SU-DHL-6 (cell line): ENCODE results near the gene PCSK9.

Experiments used
- H2AFZ ChIP-seq: fragments of 200-600 bp; sonication (generic); 2 replicates; pipeline ENCODE4 v1.6.1; 2014; ENCODE audit warnings: low read depth, mild to moderate bottlenecking, moderate library complexity, mixed read lengths, antibody characterized with exemption, low read length; ENCODE audit not compliant: severe bottlenecking
- H3F3A ChIP-seq: fragments of 200-600 bp; shearing (Covaris generic); 2 replicates; pipeline ENCODE4 v1.6.0; 2016; ENCODE audit warnings: antibody characterized with exemption, mild to moderate bottlenecking; ENCODE audit not compliant: insufficient read depth
- H3K27ac ChIP-seq: fragments of 200-600 bp; sonication (generic); 2 replicates; pipeline ENCODE4 v1.5.1; 2016; ENCODE audit warnings: low read depth, mild to moderate bottlenecking, low read length, moderate library complexity, mixed read lengths
- H3K27me3 ChIP-seq: fragments of 200-600 bp; sonication (generic), shearing (Covaris generic); 2 replicates; pipeline ENCODE4 v1.6.0; 2014; ENCODE audit warnings: mild to moderate bottlenecking, low read length
- H3K36me3 ChIP-seq: fragments of 200-600 bp; sonication (generic); 2 replicates; pipeline ENCODE4 v1.6.1; 2014; ENCODE audit warnings: mild to moderate bottlenecking, low read length, mixed read lengths
- H3K4me2 ChIP-seq: fragments of 300-600, 200-600 bp; shearing (Covaris generic), sonication (generic); 2 replicates; pipeline ENCODE4 v1.6.0; 2014; ENCODE audit warnings: low read length, low read depth, mild to moderate bottlenecking; ENCODE audit not compliant: poor library complexity, severe bottlenecking
- H3K4me3 ChIP-seq: fragments of 200-600 bp; sonication (generic); 2 replicates; pipeline ENCODE4 v1.5.1; 2014; ENCODE audit warnings: antibody characterized with exemption, low read length, mild to moderate bottlenecking, mixed read lengths; ENCODE audit not compliant: insufficient read depth, poor library complexity, severe bottlenecking
- H3K79me2 ChIP-seq: fragments of 200-600 bp; sonication (generic); 2 replicates; pipeline ENCODE4 v1.6.1; 2014; ENCODE audit warnings: mild to moderate bottlenecking, low read length, moderate library complexity; ENCODE audit not compliant: insufficient read depth
- H3K9ac ChIP-seq: fragments of 200-600 bp; sonication (generic); 2 replicates; pipeline ENCODE4 v1.7.0; 2014; ENCODE audit warnings: mild to moderate bottlenecking, low read length
- H3K9me2 ChIP-seq: fragments of 200-600 bp; sonication (generic); replicated peaks from 2 replicates; pipeline ENCODE4 v1.6.1; 2014; ENCODE audit warnings: low read length; ENCODE audit not compliant: insufficient read depth
- H3K9me3 ChIP-seq: fragments of 200-600 bp; sonication (generic); 2 replicates; pipeline ENCODE4 v1.6.1; 2014; ENCODE audit warnings: low read length, mixed read lengths; ENCODE audit not compliant: insufficient read depth
- H4K20me1 ChIP-seq: fragments of 200-600 bp; sonication (generic); 2 replicates; pipeline ENCODE4 v1.6.1; 2014; ENCODE audit warnings: low read depth, mild to moderate bottlenecking, antibody characterized with exemption, low read length, moderate library complexity, mixed read lengths
- EZH2phosphoT487 ChIP-seq: fragments of 200-600 bp; sonication (generic), shearing (Covaris generic); conservative IDR thresholded peaks from 2 replicates; pipeline ENCODE4 v1.6.1; 2018; ENCODE audit warnings: mild to moderate bottlenecking, antibody characterized with exemption, low read length, moderate library complexity, mixed read lengths
- TF ChIP-seq, protein P1 (sequence below): fragments of 200-600 bp; sonication (generic); IDR thresholded peaks from one replicate; pipeline ENCODE4 v1.5.1; 2017; ENCODE audit warnings: antibody characterized with exemption, mild to moderate bottlenecking, low read length, moderate library complexity; ENCODE audit not compliant: insufficient read depth, poor library complexity, severe bottlenecking

Gene PCSK9

DNA sequence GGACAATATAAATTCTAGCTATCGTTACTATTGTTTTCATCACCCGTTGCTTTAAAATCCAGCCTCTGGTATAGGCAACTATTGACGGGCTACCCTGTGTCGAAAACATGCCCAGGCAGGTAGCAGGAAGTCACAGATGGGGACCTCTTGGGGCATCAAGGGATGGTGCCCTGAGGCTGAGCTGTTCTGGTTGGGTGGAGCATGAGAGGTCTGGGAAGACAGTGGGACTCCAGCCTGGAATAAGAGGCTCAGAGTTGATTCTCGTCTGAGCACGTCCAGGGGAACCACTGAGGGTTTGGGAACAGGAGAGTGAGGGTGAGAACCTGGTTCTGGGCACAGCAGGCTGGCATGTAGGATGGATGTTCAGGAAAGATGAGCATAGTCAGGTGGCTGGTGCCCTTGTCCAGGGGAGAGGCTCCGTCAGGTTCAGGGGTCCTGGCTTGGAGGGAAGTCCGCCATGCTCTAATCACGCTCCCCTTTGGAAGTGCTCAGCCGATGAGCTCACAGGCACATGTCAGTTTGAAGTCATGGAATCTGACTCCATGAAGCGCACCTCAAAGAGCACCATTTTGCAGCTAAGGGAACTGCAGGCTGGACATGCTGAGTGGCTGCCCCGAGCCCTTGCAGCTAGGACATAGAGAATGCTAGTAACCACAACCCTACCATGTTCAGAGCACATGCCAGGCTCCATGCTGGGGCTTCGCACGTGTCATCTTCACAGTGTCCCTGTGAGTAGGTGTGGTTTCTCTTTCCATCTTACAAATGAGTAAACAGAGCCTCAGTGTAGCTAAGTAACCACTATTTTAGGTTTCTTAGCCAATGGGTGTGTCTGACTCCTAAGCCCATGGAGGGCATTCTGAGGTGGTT lies 21.0 kb downstream of the PCSK9 start:
- H2AFZ ChIP-seq: no peak overlapping the region
- no peaks in the 10 kb centered on the region for H4K20me1 ChIP-seq
- no peak overlapping the region for H3K4me3 ChIP-seq
- no peaks in the 10 kb centered on the region for H3K27me3 ChIP-seq
- no peaks in the 10 kb centered on the region for H3K9me2 ChIP-seq
- no peak overlapping the region for H3K4me2 ChIP-seq
- H3K79me2 ChIP-seq: no peaks in the 10 kb centered on the region
- H3K36me3 ChIP-seq: no peaks in the 10 kb centered on the region
- H3F3A ChIP-seq: no peaks in the 10 kb centered on the region
- TF ChIP-seq EZH2phosphoT487: no peak
- TF ChIP-seq, protein P1, sequence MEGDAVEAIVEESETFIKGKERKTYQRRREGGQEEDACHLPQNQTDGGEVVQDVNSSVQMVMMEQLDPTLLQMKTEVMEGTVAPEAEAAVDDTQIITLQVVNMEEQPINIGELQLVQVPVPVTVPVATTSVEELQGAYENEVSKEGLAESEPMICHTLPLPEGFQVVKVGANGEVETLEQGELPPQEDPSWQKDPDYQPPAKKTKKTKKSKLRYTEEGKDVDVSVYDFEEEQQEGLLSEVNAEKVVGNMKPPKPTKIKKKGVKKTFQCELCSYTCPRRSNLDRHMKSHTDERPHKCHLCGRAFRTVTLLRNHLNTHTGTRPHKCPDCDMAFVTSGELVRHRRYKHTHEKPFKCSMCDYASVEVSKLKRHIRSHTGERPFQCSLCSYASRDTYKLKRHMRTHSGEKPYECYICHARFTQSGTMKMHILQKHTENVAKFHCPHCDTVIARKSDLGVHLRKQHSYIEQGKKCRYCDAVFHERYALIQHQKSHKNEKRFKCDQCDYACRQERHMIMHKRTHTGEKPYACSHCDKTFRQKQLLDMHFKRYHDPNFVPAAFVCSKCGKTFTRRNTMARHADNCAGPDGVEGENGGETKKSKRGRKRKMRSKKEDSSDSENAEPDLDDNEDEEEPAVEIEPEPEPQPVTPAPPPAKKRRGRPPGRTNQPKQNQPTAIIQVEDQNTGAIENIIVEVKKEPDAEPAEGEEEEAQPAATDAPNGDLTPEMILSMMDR: no peak
- H3K9me3 ChIP-seq: no peaks in the 10 kb centered on the region
- H3K27ac ChIP-seq: no peak overlapping the region
- no peak overlapping the region for H3K9ac ChIP-seq

GRCh38 chr1:55061000-55061705 lies 21.8 kb downstream of the PCSK9 start:
- H3K27ac ChIP-seq: no peak overlapping the region
- H3K36me3 ChIP-seq: no peaks in the 10 kb centered on the region
- no peaks in the 10 kb centered on the region for H3K27me3 ChIP-seq
- no peaks in the 10 kb centered on the region for H3F3A ChIP-seq
- no peak overlapping the region for H3K4me2 ChIP-seq
- H3K9ac ChIP-seq: no peak overlapping the region
- H3K79me2 ChIP-seq: no peaks in the 10 kb centered on the region
- H4K20me1 ChIP-seq: no peaks in the 10 kb centered on the region
- H3K4me3 ChIP-seq: no peak overlapping the region
- TF ChIP-seq, protein P1: no peak
- no peak for TF ChIP-seq EZH2phosphoT487
- no peak overlapping the region for H2AFZ ChIP-seq
- no peaks in the 10 kb centered on the region for H3K9me2 ChIP-seq
- no peaks in the 10 kb centered on the region for H3K9me3 ChIP-seq

DNA sequence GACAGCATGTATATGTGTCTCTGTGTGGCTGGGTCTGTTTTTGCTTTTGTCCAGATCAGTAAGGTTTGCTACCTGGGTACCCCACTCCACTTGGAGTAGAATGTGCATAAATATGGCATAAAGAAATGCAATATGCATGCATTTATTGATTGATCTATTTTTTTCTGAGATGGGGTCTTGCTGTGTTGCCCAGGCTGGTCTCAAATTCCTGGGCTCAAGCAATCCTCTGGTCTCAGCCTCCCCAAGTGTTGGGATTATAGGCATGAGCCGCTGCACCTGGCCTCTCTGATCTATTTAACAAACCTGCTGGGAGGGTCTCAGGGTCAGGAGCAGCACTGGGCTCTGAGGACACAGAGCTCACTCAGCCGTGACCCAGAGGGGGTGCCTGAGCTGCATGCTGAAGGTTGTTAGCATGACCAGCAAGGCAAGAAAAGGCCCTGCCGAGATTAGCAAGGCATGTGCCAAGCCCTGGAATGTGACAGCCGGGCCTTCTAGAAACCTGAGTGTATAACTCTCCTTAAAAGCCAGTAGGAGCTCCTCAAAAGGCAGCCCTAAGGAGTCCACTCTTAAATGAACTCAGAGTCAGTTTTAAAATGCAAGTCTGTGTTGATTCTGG lies 22.5 kb downstream of the PCSK9 start:
- Histone ChIP-seq H3F3A (no peaks in the 10 kb centered on the region), H3K4me2 (no peak overlapping the region), H3K79me2 (no peaks in the 10 kb centered on the region), H2AFZ (no peak overlapping the region), H3K27me3 (no peaks in the 10 kb centered on the region), H3K9ac (no peak overlapping the region), H3K9me3 (no peaks in the 10 kb centered on the region), H3K27ac (no peak overlapping the region), H3K36me3 (no peaks in the 10 kb centered on the region), H3K9me2 (no peaks in the 10 kb centered on the region), H4K20me1 (no peaks in the 10 kb centered on the region), H3K4me3 (no peak overlapping the region)
- TF ChIP-seq, protein P1: no peak
- no peak for TF ChIP-seq EZH2phosphoT487
